Sigmoid colon (tissue), 7 donors: ENCODE measurements around the gene ASPG. TPM values are rescaled to one million over a fixed set of nuclear protein-coding genes. Genes with fewer than 3 reads are reported as not detected.

Experiments
- polyA plus RNA-seq, 3 donors: library from polyadenylated mRNA; stranded (reverse); fragments of 200-250 nt; gene quantifications; one replicate each; pipeline ENCODE4 v1.2.3, GENCODE V29; 2013
- small RNA-seq, 3 donors: library from RNA; depleted of rRNA; stranded (forward); fragments of <200 nt; gene quantifications; one replicate each; pipeline ENCODE3, GENCODE V24; 2016
- total RNA-seq, 4 donors: library from RNA; depleted of rRNA; stranded (reverse); fragments of >200 nt; gene quantifications; one replicate each; pipeline ENCODE4 v1.1.0, GENCODE V29; 2016
- donor health status: healthy with polysubstance abuse.
- donor health status: Bipolar disorder and iron deficiency.
- donor health status: healthy.

Gene ASPG
- total and polyA plus RNA-seq, 7 donors = 0.14 to 24.6 (median 3.5) TPM; not detected in 1

Small RNA genes within 50 kb of the gene (small RNA-seq; reads per million reads assigned to genes)
- gene MIR203A = 0.80 to 1.3 (median 0.84) reads per million in 3 donors

Other genes with a start within 250 kb of the ASPG start
- gene PPP1R13B, start 238.1 kb upstream of the ASPG start, total RNA-seq = 10 to 100 TPM in 2 of 4 donors, 1 to 10 TPM in 2; 8.6 to 10.5 (median 10.1) TPM
- 10 to 100 TPM in 1 of 3 donors, 1 to 10 TPM in 2; 9.6 to 26.9 (median 9.9) TPM for gene PPP1R13B, start 238.1 kb upstream of the ASPG start, polyA plus RNA-seq
- 1 to 10 TPM in 2 of 4 donors, under 1 TPM in 2; 0.68 to 4.6 (median 2.0) TPM for gene TDRD9, start 157.2 kb upstream of the ASPG start, total RNA-seq
- 1 to 10 TPM in 2 of 3 donors, under 1 TPM in 1; 0.58 to 1.2 (median 1.2) TPM for gene TDRD9, start 157.2 kb upstream of the ASPG start, polyA plus RNA-seq
- gene RD3L, start 143.2 kb upstream of the ASPG start, total RNA-seq = not detected
- not detected for gene RD3L, start 143.2 kb upstream of the ASPG start, polyA plus RNA-seq
- gene KIF26A, start 52.9 kb downstream of the ASPG start, total RNA-seq = 1 to 10 TPM; 1.3 to 2.7 (median 2.3) TPM
- 1 to 10 TPM in 2 of 3 donors, under 1 TPM in 1; 0.60 to 4.2 (median 1.4) TPM for gene KIF26A, start 52.9 kb downstream of the ASPG start, polyA plus RNA-seq